Measurements from ENCODE around the gene IFI44L.

The IFI44L gene

DNA sequence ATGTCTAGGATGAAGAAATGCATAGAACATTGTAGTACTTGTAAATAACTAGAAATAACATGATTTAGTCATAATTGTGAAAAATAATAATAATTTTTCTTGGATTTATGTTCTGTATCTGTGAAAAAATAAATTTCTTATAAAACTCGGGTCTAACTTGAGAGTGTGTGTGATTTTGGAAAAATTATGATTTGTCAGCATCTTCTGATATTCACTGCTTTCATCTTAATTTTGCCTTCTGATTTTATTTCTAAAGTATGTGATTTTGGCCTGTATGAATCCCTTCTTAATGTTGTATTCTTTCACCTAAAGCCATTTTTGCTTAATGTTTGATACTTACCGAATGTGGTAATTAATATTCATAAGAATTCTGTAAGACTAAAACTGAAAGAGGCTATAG is 43.7 kb downstream of the IFI44L start:
- no peaks in the 10 kb centered on the region for H3K4me1 ChIP-seq (ENCODE audit: control insufficient read depth in 1 of 2, insufficient read depth in 2 of 2, low read length in 2 of 2)
- no peaks in the 10 kb centered on the region for H3K9me3 ChIP-seq (ENCODE audit: control insufficient read depth in 1 of 2, low read length in 2 of 2)
- H3K4me3 ChIP-seq (ENCODE audit: low read depth in 1 of 2, low read length in 2 of 2), result no peak overlapping the region
- no peak overlapping the region for H3K9ac ChIP-seq (ENCODE audit: low read depth in 1 of 2, low read length in 2 of 2)
- peaks cover 15 to 26% of the 10 kb centered on the region in 2 donors for H3K36me3 ChIP-seq (ENCODE audit: control insufficient read depth in 1 of 2, insufficient read depth in 2 of 2, low read length in 2 of 2)
- H3K27me3 ChIP-seq (ENCODE audit: control insufficient read depth in 1 of 2, insufficient read depth in 2 of 2, low read length in 2 of 2), result no peaks in the 10 kb centered on the region
- H3K27ac ChIP-seq (ENCODE audit: low read depth, low read length), result no peak overlapping the region

GRCh38 chr1:78664763-78665162 is 44.5 kb downstream of the IFI44L start:
- H3K27ac ChIP-seq (ENCODE audit: low read depth, low read length), result no peak overlapping the region
- H3K4me3 ChIP-seq (ENCODE audit: low read depth in 1 of 2, low read length in 2 of 2), result no peak overlapping the region
- no peaks in the 10 kb centered on the region for H3K27me3 ChIP-seq (ENCODE audit: control insufficient read depth in 1 of 2, insufficient read depth in 2 of 2, low read length in 2 of 2)
- no peak overlapping the region for H3K9ac ChIP-seq (ENCODE audit: low read depth in 1 of 2, low read length in 2 of 2)
- no peaks in the 10 kb centered on the region for H3K4me1 ChIP-seq (ENCODE audit: control insufficient read depth in 1 of 2, insufficient read depth in 2 of 2, low read length in 2 of 2)
- H3K36me3 ChIP-seq (ENCODE audit: control insufficient read depth in 1 of 2, insufficient read depth in 2 of 2, low read length in 2 of 2), result peaks cover 6 to 18% of the 10 kb centered on the region in 2 donors
- no peaks in the 10 kb centered on the region for H3K9me3 ChIP-seq (ENCODE audit: control insufficient read depth in 1 of 2, low read length in 2 of 2)

- Histone ChIP-seq H3K27ac (ENCODE audit: low read depth, low read length) (no peak overlapping the region), H3K4me1 (ENCODE audit: control insufficient read depth in 1 of 2, insufficient read depth in 2 of 2, low read length in 2 of 2) (no peaks in the 10 kb centered on the region), H3K4me3 (ENCODE audit: low read depth in 1 of 2, low read length in 2 of 2) (no peak overlapping the region), H3K9ac (ENCODE audit: low read depth in 1 of 2, low read length in 2 of 2) (no peak overlapping the region), H3K36me3 (ENCODE audit: control insufficient read depth in 1 of 2, insufficient read depth in 2 of 2, low read length in 2 of 2) (peaks cover 0 to 11% of the 10 kb centered on the region in 2 donors), H3K9me3 (ENCODE audit: control insufficient read depth in 1 of 2, low read length in 2 of 2) (no peaks in the 10 kb centered on the region), H3K27me3 (ENCODE audit: control insufficient read depth in 1 of 2, insufficient read depth in 2 of 2, low read length in 2 of 2) (no peaks in the 10 kb centered on the region)
These were observed 45.6 kb downstream of the IFI44L start for GRCh38 chr1:78665809-78666208.

DNA sequence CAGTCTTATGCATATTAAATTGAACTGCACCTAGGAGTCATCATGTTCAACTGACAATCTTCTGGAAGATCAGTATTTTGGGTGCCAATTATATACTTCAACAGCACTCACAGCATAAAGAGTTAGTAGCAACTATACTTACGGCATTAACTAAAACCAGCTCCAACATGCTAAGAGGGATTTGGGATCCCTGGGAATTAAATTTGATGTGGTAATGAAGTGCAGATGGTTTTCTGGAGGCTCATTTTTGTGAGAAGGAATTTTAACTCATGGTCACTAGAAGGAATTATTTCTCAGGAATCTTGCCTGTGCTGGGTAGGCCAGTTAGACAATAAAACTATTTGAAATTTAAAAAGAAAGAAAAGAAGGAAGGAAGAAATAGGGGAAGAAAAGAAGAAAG is 47.7 kb downstream of the IFI44L start:
- Histone ChIP-seq H3K4me1 (ENCODE audit: control insufficient read depth in 1 of 2, insufficient read depth in 2 of 2, low read length in 2 of 2) (no peaks in the 10 kb centered on the region), H3K9ac (ENCODE audit: low read depth in 1 of 2, low read length in 2 of 2) (no peak overlapping the region), H3K9me3 (ENCODE audit: control insufficient read depth in 1 of 2, low read length in 2 of 2) (no peaks in the 10 kb centered on the region), H3K27me3 (ENCODE audit: control insufficient read depth in 1 of 2, insufficient read depth in 2 of 2, low read length in 2 of 2) (no peaks in the 10 kb centered on the region), H3K27ac (ENCODE audit: low read depth, low read length) (no peak overlapping the region), H3K36me3 (ENCODE audit: control insufficient read depth in 1 of 2, insufficient read depth in 2 of 2, low read length in 2 of 2) (peaks cover 0 to 7% of the 10 kb centered on the region in 2 donors), H3K4me3 (ENCODE audit: low read depth in 1 of 2, low read length in 2 of 2) (no peak overlapping the region)

DNA sequence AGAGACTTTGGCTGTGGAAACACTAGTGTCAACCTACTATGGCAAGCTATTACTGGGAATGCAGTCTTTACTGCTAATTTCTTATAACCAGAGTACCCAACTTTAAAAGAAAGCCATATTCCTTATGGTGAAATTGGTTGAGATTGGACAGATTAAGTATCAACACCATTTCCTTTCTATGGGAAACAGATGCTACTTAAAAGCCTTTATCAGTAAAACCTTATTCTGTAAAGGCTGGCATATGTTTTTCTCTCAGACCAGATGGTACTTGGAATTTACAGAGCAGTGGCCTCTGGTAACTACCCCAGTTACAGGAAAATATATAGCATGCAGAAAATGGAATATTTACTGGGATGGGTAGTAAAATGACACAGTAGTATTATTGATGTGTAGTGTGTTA is 48.2 kb downstream of the IFI44L start:
- Histone ChIP-seq H3K4me3 (ENCODE audit: low read depth in 1 of 2, low read length in 2 of 2) (no peak overlapping the region), H3K9ac (ENCODE audit: low read depth in 1 of 2, low read length in 2 of 2) (no peak overlapping the region), H3K4me1 (ENCODE audit: control insufficient read depth in 1 of 2, insufficient read depth in 2 of 2, low read length in 2 of 2) (no peaks in the 10 kb centered on the region), H3K9me3 (ENCODE audit: control insufficient read depth in 1 of 2, low read length in 2 of 2) (no peaks in the 10 kb centered on the region), H3K27ac (ENCODE audit: low read depth, low read length) (no peak overlapping the region), H3K36me3 (ENCODE audit: control insufficient read depth in 1 of 2, insufficient read depth in 2 of 2, low read length in 2 of 2) (peaks cover 0 to 2% of the 10 kb centered on the region in 2 donors), H3K27me3 (ENCODE audit: control insufficient read depth in 1 of 2, insufficient read depth in 2 of 2, low read length in 2 of 2) (no peaks in the 10 kb centered on the region)

DNA sequence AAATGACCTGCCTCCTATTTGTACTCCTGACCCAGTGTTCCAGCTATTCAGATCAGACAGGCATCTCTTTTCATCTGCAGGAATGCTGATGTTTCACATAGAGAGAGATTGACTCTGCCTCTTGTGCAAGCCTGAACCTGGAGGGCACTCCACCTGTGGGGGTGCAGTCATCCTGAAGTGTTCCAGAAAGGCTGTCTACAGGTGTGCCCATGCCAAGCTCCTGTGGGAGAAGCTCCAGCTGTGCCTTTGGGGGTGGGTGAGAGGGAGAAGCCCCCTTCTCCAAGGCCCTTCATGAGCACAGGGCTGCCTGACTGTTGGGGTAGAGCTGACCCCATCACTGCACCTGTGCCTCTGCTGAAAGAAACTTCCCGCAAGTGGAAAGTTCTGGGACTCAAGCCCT is 52.2 kb downstream of the IFI44L start:
- Histone ChIP-seq H3K27me3 (ENCODE audit: control insufficient read depth in 1 of 2, insufficient read depth in 2 of 2, low read length in 2 of 2) (no peaks in the 10 kb centered on the region), H3K27ac (ENCODE audit: low read depth, low read length) (no peak overlapping the region), H3K4me1 (ENCODE audit: control insufficient read depth in 1 of 2, insufficient read depth in 2 of 2, low read length in 2 of 2) (no peaks in the 10 kb centered on the region), H3K4me3 (ENCODE audit: low read depth in 1 of 2, low read length in 2 of 2) (no peak overlapping the region), H3K9ac (ENCODE audit: low read depth in 1 of 2, low read length in 2 of 2) (no peak overlapping the region), H3K9me3 (ENCODE audit: control insufficient read depth in 1 of 2, low read length in 2 of 2) (no peaks in the 10 kb centered on the region), H3K36me3 (ENCODE audit: control insufficient read depth in 1 of 2, insufficient read depth in 2 of 2, low read length in 2 of 2) (no peaks in the 10 kb centered on the region)

- Histone ChIP-seq H3K36me3 (ENCODE audit: control insufficient read depth in 1 of 2, insufficient read depth in 2 of 2, low read length in 2 of 2) (no peaks in the 10 kb centered on the region), H3K9ac (ENCODE audit: low read depth in 1 of 2, low read length in 2 of 2) (no peak overlapping the region), H3K4me3 (ENCODE audit: low read depth in 1 of 2, low read length in 2 of 2) (no peak overlapping the region), H3K4me1 (ENCODE audit: control insufficient read depth in 1 of 2, insufficient read depth in 2 of 2, low read length in 2 of 2) (no peaks in the 10 kb centered on the region), H3K9me3 (ENCODE audit: control insufficient read depth in 1 of 2, low read length in 2 of 2) (no peaks in the 10 kb centered on the region), H3K27ac (ENCODE audit: low read depth, low read length) (no peak overlapping the region), H3K27me3 (ENCODE audit: control insufficient read depth in 1 of 2, insufficient read depth in 2 of 2, low read length in 2 of 2) (no peaks in the 10 kb centered on the region)
These were observed 52.9 kb downstream of the IFI44L start for GRCh38 chr1:78673120-78673519.

GRCh38 chr1:78676347-78676982 is 56.2 kb downstream of the IFI44L start:
- Histone ChIP-seq H3K27ac (ENCODE audit: low read depth, low read length) (no peak overlapping the region), H3K27me3 (ENCODE audit: control insufficient read depth in 1 of 2, insufficient read depth in 2 of 2, low read length in 2 of 2) (no peaks in the 10 kb centered on the region), H3K4me1 (ENCODE audit: control insufficient read depth in 1 of 2, insufficient read depth in 2 of 2, low read length in 2 of 2) (no peaks in the 10 kb centered on the region), H3K36me3 (ENCODE audit: control insufficient read depth in 1 of 2, insufficient read depth in 2 of 2, low read length in 2 of 2) (no peaks in the 10 kb centered on the region), H3K9me3 (ENCODE audit: control insufficient read depth in 1 of 2, low read length in 2 of 2) (no peaks in the 10 kb centered on the region), H3K9ac (ENCODE audit: low read depth in 1 of 2, low read length in 2 of 2) (no peak overlapping the region), H3K4me3 (ENCODE audit: low read depth in 1 of 2, low read length in 2 of 2) (no peak overlapping the region)

DNA sequence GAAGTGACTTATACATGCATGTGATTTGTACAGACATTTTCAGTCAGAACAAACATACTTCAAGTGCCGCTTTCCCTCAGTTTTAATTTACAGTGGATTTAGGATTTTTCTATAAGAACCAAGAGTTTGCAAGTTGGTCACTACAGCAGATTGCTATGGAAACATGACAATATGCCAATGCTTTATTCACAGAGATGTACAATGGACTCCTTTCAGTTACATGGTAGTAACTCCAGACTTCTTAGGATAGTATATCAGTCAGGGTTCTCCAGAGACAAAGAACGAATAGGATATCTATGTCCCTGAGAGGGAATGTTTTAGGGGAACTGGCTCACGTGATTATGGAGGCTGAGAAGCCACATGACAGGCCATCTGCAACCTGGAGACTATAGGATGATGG is 56.7 kb downstream of the IFI44L start:
- Histone ChIP-seq H3K27ac (ENCODE audit: low read depth, low read length) (no peak overlapping the region), H3K9me3 (ENCODE audit: control insufficient read depth in 1 of 2, low read length in 2 of 2) (no peaks in the 10 kb centered on the region), H3K9ac (ENCODE audit: low read depth in 1 of 2, low read length in 2 of 2) (no peak overlapping the region), H3K4me3 (ENCODE audit: low read depth in 1 of 2, low read length in 2 of 2) (no peak overlapping the region), H3K4me1 (ENCODE audit: control insufficient read depth in 1 of 2, insufficient read depth in 2 of 2, low read length in 2 of 2) (no peaks in the 10 kb centered on the region), H3K27me3 (ENCODE audit: control insufficient read depth in 1 of 2, insufficient read depth in 2 of 2, low read length in 2 of 2) (no peaks in the 10 kb centered on the region), H3K36me3 (ENCODE audit: control insufficient read depth in 1 of 2, insufficient read depth in 2 of 2, low read length in 2 of 2) (no peaks in the 10 kb centered on the region)

GRCh38 chr1:78677788-78678187 is 57.5 kb downstream of the IFI44L start:
- H3K27me3 ChIP-seq (ENCODE audit: control insufficient read depth in 1 of 2, insufficient read depth in 2 of 2, low read length in 2 of 2), result no peaks in the 10 kb centered on the region
- H3K4me3 ChIP-seq (ENCODE audit: low read depth in 1 of 2, low read length in 2 of 2), result no peak overlapping the region
- no peak overlapping the region for H3K9ac ChIP-seq (ENCODE audit: low read depth in 1 of 2, low read length in 2 of 2)
- H3K27ac ChIP-seq (ENCODE audit: low read depth, low read length), result no peak overlapping the region
- H3K36me3 ChIP-seq (ENCODE audit: control insufficient read depth in 1 of 2, insufficient read depth in 2 of 2, low read length in 2 of 2), result no peaks in the 10 kb centered on the region
- H3K4me1 ChIP-seq (ENCODE audit: control insufficient read depth in 1 of 2, insufficient read depth in 2 of 2, low read length in 2 of 2), result no peaks in the 10 kb centered on the region
- H3K9me3 ChIP-seq (ENCODE audit: control insufficient read depth in 1 of 2, low read length in 2 of 2), result no peaks in the 10 kb centered on the region

DNA sequence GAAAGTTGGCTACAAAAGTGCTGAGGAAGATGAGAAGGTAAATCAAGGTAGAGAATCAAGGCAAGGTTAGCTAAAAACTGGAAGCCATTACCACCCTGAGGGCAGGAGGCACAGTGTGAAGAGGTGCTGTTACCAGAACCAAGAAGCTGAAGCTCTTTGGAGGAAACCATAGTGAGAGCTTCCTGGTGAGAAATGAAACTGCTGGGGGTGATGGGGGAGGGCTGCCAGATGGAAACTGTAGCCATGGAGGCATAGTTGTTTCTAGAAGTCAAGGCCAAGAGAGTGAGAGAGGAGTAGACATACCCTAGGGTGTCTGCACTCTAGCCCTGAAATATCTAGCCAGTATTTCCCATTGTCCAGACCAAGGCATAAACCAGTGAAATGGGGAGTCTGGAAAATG is 58.1 kb downstream of the IFI44L start:
- H3K9me3 ChIP-seq (ENCODE audit: control insufficient read depth in 1 of 2, low read length in 2 of 2), result no peaks in the 10 kb centered on the region
- no peaks in the 10 kb centered on the region for H3K27me3 ChIP-seq (ENCODE audit: control insufficient read depth in 1 of 2, insufficient read depth in 2 of 2, low read length in 2 of 2)
- no peak overlapping the region for H3K9ac ChIP-seq (ENCODE audit: low read depth in 1 of 2, low read length in 2 of 2)
- H3K27ac ChIP-seq (ENCODE audit: low read depth, low read length), result no peak overlapping the region
- H3K4me1 ChIP-seq (ENCODE audit: control insufficient read depth in 1 of 2, insufficient read depth in 2 of 2, low read length in 2 of 2), result no peaks in the 10 kb centered on the region
- no peaks in the 10 kb centered on the region for H3K36me3 ChIP-seq (ENCODE audit: control insufficient read depth in 1 of 2, insufficient read depth in 2 of 2, low read length in 2 of 2)
- H3K4me3 ChIP-seq (ENCODE audit: low read depth in 1 of 2, low read length in 2 of 2), result peak overlapping the region in 1 of 2 donors; percentile 28
